Measurements from ENCODE around the gene HOXD4.

DNA sequence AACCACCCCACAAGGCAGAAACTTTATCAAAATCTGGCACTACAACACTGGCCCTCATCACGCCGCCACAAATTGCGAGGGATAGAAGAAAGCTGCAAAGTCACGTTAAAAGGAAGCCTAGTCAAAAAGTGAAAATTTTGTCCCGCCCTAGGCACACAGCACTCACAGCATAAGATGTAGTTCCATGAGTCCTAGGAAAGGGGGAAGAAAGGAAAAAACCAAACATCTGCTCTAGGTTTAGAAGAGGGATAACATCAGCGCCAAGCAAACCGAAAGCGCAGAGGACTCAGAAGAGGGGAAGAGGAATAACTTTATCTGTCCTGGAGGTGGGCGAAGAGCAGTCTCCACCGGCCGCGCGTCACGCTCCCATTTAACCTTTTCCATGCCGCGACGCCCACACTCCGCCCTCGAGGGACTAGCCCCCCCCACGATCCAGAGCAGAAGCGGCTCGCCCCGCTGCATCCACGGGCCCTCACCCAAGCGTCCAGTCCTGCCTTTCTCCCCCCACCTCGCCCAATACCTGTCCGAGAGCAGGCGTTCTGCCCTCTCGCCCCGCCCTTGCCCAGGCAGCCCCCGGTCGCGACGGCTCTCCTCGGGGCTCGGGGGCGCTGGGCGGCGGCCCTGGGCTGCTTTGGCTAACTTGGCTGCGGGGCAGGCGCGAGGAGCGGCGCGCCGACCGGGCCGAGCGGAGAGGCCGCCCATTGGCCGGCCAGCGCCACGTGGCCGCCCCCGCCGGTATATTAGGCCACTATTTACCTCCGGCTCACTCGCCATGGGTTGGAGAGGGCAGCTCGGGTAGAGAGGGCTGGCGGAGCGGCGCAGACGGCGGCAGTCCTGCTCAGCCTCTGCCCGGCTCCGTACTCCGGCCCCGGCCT is 36.8 kb downstream of the HOXD4 start, which contains the start of gene HOXD1:
- TF ChIP-seq POLR2A (IDR thresholded peaks at IDR 0.05): no peak
- TF ChIP-seq, protein P1, sequence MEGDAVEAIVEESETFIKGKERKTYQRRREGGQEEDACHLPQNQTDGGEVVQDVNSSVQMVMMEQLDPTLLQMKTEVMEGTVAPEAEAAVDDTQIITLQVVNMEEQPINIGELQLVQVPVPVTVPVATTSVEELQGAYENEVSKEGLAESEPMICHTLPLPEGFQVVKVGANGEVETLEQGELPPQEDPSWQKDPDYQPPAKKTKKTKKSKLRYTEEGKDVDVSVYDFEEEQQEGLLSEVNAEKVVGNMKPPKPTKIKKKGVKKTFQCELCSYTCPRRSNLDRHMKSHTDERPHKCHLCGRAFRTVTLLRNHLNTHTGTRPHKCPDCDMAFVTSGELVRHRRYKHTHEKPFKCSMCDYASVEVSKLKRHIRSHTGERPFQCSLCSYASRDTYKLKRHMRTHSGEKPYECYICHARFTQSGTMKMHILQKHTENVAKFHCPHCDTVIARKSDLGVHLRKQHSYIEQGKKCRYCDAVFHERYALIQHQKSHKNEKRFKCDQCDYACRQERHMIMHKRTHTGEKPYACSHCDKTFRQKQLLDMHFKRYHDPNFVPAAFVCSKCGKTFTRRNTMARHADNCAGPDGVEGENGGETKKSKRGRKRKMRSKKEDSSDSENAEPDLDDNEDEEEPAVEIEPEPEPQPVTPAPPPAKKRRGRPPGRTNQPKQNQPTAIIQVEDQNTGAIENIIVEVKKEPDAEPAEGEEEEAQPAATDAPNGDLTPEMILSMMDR (IDR thresholded peaks at IDR 0.05): no peak

All from lower leg skin (tissue), 3 donors.